KBM-7 (cell line): ENCODE measurements around the gene PKN1.

Experiments
- DNase-seq: peaks from one replicate; pipeline ENCODE4 v3.0.0-alpha.2; 2015
- in situ Hi-C: fragments of 300-500 bp; cut with MboI; formaldehyde crosslinking; loops from 2 replicates; pipeline ENCODE4 v1.14.3; 2020; ENCODE audit warnings: low sequenced_read_pairs, low pct_unique_long_range_greater_than_20kb, mixed read lengths

The PKN1 gene

DNA sequence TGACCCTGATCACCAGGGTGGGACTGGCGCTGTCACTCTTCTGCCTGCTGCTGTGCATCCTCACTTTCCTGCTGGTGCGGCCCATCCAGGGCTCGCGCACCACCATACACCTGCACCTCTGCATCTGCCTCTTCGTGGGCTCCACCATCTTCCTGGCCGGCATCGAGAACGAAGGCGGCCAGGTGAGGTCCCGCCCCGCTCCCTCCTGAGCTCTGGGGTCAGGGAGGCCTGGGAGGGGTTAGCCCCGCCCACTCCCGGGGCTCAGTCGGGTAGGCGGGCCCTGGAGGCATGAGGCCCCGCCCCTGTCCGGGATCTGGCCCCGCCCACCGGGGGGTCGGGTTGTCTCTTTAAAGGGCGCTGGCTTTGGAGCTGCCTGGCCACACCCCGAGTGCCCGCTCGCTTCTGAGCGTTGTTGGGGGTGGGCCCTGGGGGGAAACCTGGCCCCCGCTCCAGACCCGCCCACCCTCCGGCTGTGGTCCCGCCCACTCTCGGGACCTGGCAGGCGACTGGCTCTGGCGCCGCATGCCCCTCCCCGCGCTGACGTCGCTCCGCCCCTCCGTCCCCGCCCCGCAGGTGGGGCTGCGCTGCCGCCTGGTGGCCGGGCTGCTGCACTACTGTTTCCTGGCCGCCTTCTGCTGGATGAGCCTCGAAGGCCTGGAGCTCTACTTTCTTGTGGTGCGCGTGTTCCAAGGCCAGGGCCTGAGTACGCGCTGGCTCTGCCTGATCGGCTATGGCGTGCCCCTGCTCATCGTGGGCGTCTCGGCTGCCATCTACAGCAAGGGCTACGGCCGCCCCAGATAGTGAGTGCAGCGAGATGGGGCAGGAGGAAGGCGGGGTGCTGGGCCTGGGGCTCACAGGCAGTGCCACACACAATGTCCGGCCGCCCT is 27.1 kb upstream of the PKN1 start:
- peak; percentile 89 for DNase-seq
- in situ Hi-C loops: no loop called here

DNA sequence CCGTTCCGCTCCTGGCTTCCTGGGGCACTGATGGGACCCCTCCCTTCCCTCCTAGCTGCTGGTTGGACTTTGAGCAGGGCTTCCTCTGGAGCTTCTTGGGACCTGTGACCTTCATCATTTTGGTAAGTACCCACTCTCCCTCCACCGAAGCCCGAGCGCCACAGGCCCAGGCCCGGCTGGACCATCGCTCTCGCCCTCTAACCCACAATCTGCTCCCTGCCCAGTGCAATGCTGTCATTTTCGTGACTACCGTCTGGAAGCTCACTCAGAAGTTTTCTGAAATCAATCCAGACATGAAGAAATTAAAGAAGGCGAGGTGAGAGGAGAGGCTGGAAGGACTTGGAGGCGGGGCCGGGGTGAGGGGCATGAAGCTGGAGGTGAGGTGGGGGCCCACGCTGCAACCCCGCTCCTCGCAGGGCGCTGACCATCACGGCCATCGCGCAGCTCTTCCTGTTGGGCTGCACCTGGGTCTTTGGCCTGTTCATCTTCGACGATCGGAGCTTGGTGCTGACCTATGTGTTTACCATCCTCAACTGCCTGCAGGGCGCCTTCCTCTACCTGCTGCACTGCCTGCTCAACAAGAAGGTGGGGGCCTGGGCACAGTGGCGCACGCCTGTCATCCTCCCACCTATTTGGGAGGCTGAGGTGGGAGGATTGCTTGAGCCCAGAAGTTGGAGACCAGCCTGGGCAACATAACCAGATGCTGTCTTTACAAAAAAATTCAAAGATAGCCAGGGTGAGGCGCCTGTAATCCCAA is 26.3 kb upstream of the PKN1 start:
- in situ Hi-C loops: no loop called here
- no peak for DNase-seq

DNA sequence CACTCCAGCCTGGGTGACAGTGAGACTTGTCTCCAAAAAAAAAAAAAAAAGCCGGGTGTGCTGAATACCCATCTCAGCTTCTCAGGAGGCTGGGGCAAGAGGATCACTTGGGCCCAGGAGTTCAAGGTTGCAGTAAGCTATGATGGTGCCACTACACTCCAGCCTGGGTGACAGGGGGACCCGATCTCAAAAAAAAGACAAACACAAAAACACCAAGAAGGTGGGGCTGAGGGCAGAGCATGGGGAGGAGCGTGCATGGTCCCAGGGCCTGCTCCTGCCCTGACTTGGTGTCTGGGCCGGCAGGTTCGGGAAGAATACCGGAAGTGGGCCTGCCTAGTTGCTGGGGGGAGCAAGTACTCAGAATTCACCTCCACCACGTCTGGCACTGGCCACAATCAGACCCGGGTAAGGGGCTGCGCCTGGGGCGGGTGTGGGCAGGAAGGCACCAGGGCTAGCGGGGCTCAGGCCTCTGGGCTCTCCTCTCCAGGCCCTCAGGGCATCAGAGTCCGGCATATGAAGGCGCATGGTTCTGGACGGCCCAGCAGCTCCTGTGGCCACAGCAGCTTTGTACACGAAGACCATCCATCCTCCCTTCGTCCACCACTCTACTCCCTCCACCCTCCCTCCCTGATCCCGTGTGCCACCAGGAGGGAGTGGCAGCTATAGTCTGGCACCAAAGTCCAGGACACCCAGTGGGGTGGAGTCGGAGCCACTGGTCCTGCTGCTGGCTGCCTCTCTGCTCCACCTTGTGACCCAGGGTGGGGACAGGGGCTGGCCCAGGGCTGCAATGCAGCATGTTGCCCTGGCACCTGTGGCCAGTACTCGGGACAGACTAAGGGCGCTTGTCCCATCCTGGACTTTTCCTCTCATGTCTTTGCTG is 25.3 kb upstream of the PKN1 start:
- DNase-seq: no peak

DNA sequence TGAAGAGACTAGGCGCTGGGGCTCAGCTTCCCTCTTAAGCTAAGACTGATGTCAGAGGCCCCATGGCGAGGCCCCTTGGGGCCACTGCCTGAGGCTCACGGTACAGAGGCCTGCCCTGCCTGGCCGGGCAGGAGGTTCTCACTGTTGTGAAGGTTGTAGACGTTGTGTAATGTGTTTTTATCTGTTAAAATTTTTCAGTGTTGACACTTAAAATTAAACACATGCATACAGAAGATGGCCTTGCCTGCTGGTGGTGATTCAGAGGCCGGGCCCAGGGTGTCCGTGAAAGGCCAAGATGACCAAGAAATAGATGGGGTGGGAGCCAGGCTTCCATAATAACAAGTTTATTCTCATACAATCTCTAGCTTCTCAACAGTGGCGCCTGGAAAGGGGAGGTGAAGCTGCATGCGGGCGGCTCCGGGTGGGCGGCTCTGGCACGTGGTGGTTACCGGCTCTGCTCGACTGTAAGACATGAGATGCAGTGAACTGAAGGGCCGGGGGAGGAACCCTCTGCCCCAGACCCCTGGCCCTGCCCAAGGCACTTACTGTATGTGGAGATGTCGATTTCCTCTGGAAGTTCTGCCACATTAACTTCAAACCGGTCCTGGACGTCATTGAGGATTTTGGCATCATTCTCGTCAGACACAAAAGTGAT is 24.5 kb upstream of the PKN1 start:
- no peak for DNase-seq
- in situ Hi-C loops: no loop called here

More for the DNA sequence above, 25.3 kb upstream of the PKN1 start:
- in situ Hi-C loops: no loop called here

DNA sequence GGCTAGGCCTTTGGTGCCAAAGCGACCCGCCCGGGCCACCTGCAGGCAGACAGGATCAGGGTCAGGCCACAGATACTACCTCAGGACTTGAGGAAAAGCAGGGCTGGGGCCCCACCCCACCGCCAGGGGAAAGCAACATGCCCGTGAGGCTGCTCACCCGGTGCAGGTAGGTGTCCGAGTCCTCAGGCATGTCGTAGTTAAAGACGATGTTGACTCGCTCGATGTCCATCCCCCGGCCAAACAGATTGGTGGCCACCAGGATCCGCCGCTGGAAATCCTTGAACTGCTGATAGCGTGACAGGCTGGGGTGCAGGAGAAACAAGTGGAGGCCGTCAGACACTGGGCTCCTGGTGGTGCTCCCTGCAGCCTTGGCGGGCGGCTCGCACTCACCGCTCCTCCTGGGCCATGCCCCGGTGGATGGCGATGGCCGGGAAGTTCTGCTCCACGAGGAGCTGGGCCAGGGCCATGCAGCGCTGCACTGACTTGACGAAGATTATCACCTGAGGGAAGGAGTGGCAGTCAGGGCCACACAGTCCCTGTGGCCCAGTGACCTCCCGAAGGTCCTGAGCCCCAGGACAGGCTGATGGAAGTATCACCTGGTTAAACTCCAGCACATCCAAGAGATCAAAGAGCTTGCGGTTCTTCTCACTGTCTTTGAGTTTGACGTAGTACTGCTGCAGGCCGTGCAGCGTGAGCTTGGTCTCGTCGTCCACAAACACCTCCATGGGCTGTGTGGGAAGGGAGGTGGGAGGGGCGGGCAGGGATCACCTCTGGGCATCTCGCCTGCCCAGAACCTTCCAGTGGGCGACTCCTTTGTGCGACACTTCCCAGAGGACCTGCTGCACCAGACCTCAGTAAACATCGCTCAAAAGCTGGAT is 23.7 kb upstream of the PKN1 start:
- in situ Hi-C loops: no loop called here
- DNase-seq: no peak

DNA sequence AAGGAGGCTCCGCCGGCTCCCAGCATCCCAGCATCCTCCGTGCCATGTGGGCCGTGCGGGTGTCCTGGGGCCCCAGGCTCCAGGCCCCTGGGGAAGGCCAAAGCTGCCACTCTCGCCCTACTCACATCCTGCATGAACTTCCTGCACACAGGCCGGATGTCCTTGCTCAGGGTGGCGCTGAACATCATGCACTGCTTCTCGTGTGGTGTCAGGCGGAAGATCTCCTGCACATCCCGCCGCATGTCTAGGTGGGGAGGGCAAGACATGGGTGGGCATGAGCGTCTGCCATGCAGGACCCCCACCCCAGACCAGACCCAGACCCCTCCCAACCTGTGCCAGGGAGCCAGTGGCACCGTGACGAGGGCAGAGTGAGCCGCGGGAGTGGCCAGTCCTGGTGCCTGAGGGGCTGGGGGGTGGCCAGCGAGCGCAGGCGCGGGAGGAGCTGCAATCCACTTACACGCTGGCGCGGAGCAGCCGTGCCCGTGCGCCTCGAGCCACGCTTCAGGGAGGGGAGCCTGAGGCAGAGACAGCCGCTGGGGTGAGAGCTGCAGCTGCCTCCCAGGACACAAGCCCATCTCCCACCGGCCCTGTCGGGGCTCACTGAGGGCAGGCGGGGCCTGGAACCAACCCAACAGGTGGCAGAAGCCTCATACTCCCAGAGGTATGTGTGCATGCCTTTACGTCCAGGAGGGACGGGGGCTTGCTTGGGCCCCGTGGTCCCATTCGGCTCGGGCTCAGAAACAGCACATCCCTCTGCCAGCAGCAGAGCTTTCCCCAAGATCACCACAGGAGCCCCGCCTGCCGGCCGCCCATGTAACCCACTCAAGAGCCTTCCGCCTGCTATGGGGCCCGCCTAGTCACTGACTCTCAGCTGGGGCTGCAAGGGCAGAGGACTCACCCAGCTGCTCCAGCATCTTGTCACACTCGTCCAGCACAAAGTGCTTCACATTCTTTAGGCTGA is 22.7 kb upstream of the PKN1 start:
- no peak for DNase-seq
- in situ Hi-C loops: no loop called here

DNA sequence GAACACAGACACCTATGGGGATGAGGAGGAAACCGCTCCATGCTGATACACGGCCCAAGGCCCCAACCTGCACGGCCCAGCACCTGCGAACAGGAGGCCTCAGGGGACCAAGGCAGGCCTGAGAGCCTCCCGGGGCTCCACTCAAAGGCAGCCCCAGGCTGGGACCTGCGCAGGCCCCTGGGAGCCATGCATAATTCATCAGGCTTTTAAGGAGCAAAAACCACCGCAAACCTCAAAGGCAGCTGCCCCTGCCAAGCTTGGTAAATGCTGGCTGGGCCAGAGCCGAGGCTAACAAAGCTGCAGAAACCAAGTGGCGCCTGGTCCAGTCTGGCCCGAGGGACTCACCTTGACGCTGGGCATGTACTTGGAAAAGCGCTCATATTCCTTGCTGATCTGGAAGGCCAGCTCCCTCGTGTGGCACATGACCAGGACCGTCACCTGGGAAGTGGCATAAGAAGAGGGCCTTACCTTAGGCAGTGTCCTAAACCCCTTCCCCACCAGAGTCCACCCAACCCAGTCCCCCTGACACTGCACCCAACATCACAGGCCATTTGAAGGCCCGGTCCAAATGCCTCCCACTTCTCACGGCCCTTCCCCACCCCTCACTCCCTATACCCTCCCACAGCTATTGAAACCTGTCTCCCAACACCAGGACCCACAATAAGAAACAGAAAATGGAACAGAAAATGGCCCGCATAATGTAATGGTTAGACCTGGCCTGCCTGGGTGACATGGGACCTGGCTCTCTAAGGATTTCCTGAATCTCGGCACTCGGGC is 21.8 kb upstream of the PKN1 start:
- no peak for DNase-seq
- in situ Hi-C loops: no loop called here

DNA sequence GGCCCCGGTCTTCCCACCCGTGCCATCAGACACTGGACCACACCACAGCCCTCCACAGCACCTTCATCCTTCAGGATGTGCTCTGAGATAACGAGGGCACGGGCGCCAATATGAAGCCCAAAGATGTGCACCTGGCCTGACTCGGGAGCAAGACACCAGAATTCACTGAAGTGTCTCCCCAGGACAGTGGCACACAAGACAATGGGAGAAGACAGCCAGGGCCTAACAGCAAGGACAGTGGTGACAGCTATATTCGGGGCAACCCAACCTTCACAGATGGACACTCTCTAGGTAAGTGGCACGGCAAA is 21.2 kb upstream of the PKN1 start:
- no peak for DNase-seq
- in situ Hi-C loops: no loop called here

DNA sequence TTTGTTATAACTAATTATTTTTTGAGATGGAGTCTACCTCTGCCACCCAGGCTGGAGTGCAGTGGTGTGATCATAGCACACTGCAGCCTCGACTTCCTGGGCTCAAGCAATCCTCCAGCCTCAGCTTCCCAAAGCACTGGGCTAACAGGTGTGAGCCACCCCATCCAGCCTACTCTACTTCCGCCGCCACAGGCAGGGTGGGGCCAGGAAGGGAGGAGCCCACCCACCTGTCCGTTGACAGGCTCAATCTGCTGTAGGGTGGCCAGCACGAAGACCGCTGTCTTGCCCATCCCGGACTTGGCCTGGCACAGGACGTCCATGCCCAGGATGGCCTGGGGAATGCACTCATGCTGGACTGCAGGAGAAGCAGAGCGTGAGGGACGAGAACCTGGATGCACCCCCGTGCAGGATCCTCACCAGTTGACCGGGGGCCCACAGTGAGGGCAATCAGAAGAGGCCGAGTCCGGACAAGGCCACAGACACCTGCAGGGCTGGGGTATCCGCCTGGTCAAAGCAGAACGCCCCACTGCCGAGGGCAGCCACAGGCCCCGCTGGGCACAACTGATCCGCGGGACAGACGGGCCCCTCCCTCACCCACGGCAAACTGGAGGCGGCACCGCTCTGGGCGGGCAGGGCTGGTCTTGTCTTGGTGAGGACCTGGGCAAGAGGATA is 20.6 kb upstream of the PKN1 start:
- no peak for DNase-seq
- in situ Hi-C loops: no loop called here

DNA sequence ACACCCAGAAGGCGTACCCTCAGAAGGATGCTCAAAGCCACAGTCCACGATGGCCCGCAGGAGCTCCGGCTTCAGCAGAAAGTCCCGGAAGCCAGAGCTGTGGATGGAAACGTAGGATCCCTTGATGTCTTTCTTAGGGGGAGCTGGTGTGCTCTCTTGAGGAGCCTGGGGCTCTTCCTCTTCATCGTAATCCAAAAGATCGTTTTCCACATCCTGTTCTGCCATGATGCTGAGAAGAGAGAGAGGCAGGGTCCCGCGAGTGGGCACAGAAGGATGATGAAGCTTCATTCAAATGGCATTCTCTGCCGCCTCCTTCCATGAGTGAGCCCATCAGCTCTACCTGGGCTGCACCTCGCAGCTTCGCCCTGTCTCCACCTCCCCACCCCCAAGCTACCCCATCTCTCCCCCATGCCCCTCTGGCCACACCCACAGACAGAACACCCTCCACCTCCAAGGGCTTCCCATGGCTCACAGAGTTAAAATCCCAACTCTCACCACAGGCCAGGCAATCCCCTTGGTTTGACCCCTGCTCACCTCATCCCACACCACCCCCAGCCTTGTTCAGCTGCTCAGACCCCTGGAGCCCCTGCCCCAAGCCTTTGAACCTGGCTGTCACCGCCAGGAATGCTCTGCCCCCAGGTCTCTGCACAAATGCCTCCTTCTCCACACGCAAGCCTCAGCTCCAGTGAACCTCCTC is 20.0 kb upstream of the PKN1 start:
- DNase-seq: no peak
- in situ Hi-C loops: no loop called here

DNA sequence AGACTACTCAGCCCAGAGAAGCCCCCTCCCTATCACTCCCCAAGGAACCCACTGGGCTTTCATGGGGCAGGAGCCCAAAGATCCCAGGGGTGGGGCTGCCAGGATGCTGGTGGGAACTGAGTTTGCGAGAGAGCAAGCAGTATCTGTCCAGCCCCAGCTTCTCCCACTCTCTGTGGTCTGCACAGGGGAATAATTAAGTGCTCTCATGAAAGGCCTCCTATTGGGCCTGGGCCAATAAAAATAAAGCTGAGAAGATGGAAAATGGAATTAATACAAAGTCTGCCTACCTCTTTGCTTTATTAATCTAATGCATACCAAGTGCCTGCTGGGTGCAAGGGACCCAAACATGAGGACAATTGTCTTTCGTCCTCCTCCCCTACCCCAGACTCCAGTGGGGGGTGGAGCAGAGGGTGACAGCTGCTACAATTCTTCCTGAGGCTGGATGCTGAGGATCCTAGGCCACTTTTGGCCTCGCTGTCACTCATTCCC is 19.4 kb upstream of the PKN1 start:
- DNase-seq: no peak

DNA sequence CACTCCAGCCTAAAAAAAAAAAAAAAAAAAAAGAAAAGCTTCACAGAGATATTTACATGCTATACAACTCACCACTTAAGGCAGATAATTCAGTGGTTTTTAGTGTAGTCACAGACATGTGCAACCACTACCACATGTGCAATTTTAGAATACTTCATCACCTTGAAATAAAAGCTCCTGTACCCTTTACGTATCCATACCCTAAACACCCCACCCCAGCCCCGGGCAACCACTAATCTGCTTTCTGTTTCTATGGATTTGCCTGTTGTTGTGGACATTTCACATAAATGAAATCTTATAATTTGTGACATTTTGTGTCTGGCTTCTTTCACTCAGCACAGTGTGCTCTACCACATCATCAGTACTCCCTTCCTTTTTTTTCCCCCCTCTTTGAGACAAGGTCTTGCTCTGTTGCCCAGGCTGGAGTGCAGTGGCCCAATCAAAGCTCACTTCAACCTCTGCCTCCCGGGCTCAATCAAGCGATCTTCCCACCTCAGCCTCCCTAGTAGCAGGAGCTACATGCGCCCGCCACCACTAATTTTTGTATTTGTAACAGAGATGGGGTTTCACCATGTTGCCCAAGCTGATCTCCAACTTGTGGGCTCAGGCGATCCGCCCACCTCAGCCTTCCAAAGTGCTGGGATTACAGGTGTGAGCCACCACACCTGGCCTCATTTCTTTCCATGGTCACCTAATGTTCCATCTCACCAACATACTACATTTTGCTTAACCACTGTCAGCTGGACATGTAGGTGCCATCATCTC is 18.0 kb upstream of the PKN1 start:
- no peak for DNase-seq
- in situ Hi-C loops: no loop called here

More for the DNA sequence above, 19.4 kb upstream of the PKN1 start:
- in situ Hi-C loops: no loop called here

DNA sequence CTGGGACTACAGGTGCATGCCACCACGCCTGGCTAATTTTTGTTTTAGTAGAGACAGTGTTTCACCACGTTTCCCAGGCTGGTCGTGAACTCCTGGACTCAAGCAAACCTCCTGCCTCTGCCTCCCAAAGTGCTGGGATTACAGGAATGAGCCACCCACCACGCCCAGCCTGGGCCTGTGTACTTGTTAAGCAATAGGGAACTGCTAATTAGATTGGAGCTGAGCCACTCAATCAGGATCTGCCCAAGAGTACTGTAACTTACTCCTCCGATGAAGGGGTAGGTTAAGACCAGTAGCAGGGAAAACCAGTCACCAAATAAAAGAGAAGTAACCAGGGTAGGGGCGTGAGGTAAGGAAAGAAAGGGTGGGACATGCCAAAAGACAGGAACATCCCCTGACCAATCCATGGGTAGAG is 16.3 kb upstream of the PKN1 start:
- DNase-seq: peak; percentile 63
- in situ Hi-C loops: no loop called here

DNA sequence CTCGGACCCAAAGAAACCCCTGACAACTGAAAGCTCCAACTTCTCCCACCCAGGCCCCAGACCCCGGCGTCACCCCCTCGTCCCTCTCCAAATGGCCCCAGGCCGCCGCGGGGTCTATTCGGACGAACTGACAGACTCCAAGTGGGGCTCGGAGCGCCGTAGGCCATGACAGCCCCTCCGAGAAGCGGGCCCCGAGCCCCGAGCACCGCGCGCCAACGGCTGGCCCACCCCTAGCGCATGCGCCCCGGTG is 14.3 kb upstream of the PKN1 start:
- DNase-seq: no peak

More for the DNA sequence above, 14.3 kb upstream of the PKN1 start:
- in situ Hi-C loops: no loop called here
